K562 (cell line): ENCODE measurements around the gene PRR16. TPM values are rescaled to one million over a fixed set of nuclear protein-coding genes. Genes with fewer than 3 reads are reported as not detected.

Experiments
- CEBPB ChIP-seq: fragments of 450-650 bp; IDR thresholded peaks from 2 replicates; pipeline ENCODE4 v1.6.1; 2016; ENCODE audit warnings: missing genetic modification characterization, missing compliant biosample characterization
- CREB1 ChIP-seq, 2 experiments: sonication (generic) in 1 of 2; formaldehyde crosslinking in 1 of 2; IDR thresholded peaks; 2 replicates each; pipeline versions ENCODE4 v1.6.1 to v1.8.0; 2012 to 2022; ENCODE audit warnings: inconsistent platforms in 1 of 2, mild to moderate bottlenecking in 1 of 2, missing genetic modification reagents in 1 of 2, moderate library complexity in 1 of 2
- FOSL1 ChIP-seq: fragments of 200-800 bp; sonication (Bioruptor generic); conservative IDR thresholded peaks from 2 replicates; pipeline ENCODE4 v1.6.1; 2016; ENCODE audit warnings: missing genetic modification characterization, missing compliant biosample characterization
- HDAC3 ChIP-seq: fragments of 450-650 bp; IDR thresholded peaks from 2 replicates; pipeline ENCODE4 v1.6.1; 2018; ENCODE audit warnings: borderline replicate concordance, mild to moderate bottlenecking, moderate library complexity; ENCODE audit not compliant: partially characterized antibody
- HMGN3 ChIP-seq: IDR thresholded peaks from 2 replicates; pipeline ENCODE4 v1.6.1; 2011; ENCODE audit warnings: borderline replicate concordance, low read depth, mild to moderate bottlenecking, mixed read lengths, low read length; ENCODE audit not compliant: insufficient read length; ENCODE audit errors: extremely low read depth
- L3MBTL2 ChIP-seq: fragments of 450-650 bp; IDR thresholded peaks from 2 replicates; pipeline ENCODE4 v1.6.1; 2016; ENCODE audit warnings: mild to moderate bottlenecking, moderate library complexity
- PHF8 ChIP-seq: fragments of 200-600 bp; sonication (generic); IDR thresholded peaks from 2 replicates; pipeline ENCODE4 v1.6.1; 2012; ENCODE audit warnings: mixed run types, mild to moderate bottlenecking, inconsistent platforms, low read length, moderate library complexity, borderline replicate concordance
- PPARD ChIP-seq: fragments of 250-450 bp; sonication (Bioruptor Pico); IDR thresholded peaks from 2 replicates; pipeline ENCODE4 v1.8.0; 2022; ENCODE audit warnings: inconsistent platforms, mild to moderate bottlenecking, moderate library complexity
- RBM22 ChIP-seq: fragments of 200-400 bp; formaldehyde crosslinking; IDR thresholded peaks from 2 replicates; pipeline ENCODE4 v1.6.1; 2018; ENCODE audit warnings: low read length, low read depth; ENCODE audit not compliant: poor library complexity, severe bottlenecking
- RFX7 ChIP-seq: fragments of 250-450 bp; sonication (Bioruptor Pico); IDR thresholded peaks from 2 replicates; pipeline ENCODE4 v1.5.1; 2021; ENCODE audit warnings: mild to moderate bottlenecking
- RHOXF2B ChIP-seq: fragments of 250-450 bp; sonication (Bioruptor Pico); conservative IDR thresholded peaks from 2 replicates; pipeline ENCODE4 v1.5.1; 2021
- polyA plus RNA-seq, 8 experiments: library from polyadenylated mRNA; depleted of rRNA in 4 of 8; stranded (reverse) in 5 of 8; unstranded in 3 of 8; fragments of >200 nt; fragmentation: Nextera tagmentation in 2 of 8; fragmentation: Illumina TruSeq in 1 of 8; extraction: Ambion mirVana in 2 of 8; extraction: Trizol in 1 of 8; gene quantifications; 2 replicates each; pipeline versions ENCODE4 v1.2.1 to v1.2.3, GENCODE V29; 2011 to 2014; ENCODE audit warnings: inconsistent platforms in 1 of 8, missing spikeins in 1 of 8
- total RNA-seq, 7 experiments: library from RNA; depleted of rRNA in 6 of 7; stranded (reverse); fragments of >200 nt in 6 of 7; fragmentation: Illumina TruSeq in 2 of 7; extraction: Trizol in 2 of 7; gene quantifications; 2 replicates each; pipeline versions ENCODE4 v1.2.1 to v1.2.3, GENCODE V29; 2011 to 2021; ENCODE audit warnings: low replicate concordance in 1 of 7
- TF ChIP-seq, protein P1 (sequence below): sonication (generic); formaldehyde crosslinking; IDR thresholded peaks from 2 replicates; pipeline ENCODE4 v1.8.0; 2023; ENCODE audit warnings: mild to moderate bottlenecking, missing genetic modification reagents
- TF ChIP-seq, protein P2 (sequence below), 2 experiments: IDR thresholded peaks in 1 of 2; conservative IDR thresholded peaks in 1 of 2; 2 replicates each; pipeline ENCODE4 v1.6.1; 2016; ENCODE audit warnings: low read depth in 2 of 2, mild to moderate bottlenecking in 1 of 2, missing compliant biosample characterization in 1 of 2, missing genetic modification characterization in 1 of 2, moderate library complexity in 1 of 2
- TF ChIP-seq, protein P3 (sequence below): fragments of 250-450 bp; sonication (Bioruptor Pico); IDR thresholded peaks from 2 replicates; pipeline ENCODE4 v1.9.0; 2021; ENCODE audit warnings: mild to moderate bottlenecking, inconsistent platforms
- TF ChIP-seq, protein P4 (sequence below): fragments of 450-650 bp; IDR thresholded peaks from 2 replicates; pipeline ENCODE4 v1.6.1; 2016

PRR16 gene
- total and polyA plus RNA-seq, 9 of the 15 experiments (the other 6 are each of a cell fraction or from before 2014, with no cell fraction given), result 0.61 to 10.1 (median 3.3) TPM

DNA sequence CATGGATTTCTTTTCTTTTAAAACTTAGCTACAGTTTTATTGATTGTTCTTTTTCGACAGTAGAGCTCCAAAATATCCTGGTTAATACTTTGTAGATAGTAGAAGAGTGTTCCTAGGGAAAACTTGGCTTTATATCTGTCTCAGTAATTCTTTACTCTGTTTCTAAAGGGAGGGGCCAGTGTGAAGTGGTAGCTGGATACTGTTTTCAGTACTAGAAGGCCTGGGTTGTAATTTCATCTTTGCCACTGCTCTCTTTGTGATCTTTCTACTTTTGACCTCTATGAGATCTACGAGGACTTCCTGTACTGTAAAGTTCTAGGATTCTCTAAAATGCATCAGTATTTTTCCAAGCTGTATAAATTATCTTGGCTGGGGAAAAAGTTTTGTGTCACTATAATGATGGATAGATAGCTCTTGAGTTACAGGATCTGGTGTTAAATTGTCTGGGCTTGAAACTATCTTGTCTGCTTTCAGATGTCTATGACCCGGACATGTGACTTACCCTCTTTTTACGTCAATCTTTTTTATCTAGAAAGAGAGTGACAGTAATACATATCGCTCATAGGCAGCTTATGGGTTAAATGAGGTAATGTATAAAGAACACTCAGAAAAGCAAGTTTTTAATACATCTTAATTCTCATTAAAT, 53.6 kb downstream of the PRR16 start (continued):
- TF ChIP-seq, protein P1, sequence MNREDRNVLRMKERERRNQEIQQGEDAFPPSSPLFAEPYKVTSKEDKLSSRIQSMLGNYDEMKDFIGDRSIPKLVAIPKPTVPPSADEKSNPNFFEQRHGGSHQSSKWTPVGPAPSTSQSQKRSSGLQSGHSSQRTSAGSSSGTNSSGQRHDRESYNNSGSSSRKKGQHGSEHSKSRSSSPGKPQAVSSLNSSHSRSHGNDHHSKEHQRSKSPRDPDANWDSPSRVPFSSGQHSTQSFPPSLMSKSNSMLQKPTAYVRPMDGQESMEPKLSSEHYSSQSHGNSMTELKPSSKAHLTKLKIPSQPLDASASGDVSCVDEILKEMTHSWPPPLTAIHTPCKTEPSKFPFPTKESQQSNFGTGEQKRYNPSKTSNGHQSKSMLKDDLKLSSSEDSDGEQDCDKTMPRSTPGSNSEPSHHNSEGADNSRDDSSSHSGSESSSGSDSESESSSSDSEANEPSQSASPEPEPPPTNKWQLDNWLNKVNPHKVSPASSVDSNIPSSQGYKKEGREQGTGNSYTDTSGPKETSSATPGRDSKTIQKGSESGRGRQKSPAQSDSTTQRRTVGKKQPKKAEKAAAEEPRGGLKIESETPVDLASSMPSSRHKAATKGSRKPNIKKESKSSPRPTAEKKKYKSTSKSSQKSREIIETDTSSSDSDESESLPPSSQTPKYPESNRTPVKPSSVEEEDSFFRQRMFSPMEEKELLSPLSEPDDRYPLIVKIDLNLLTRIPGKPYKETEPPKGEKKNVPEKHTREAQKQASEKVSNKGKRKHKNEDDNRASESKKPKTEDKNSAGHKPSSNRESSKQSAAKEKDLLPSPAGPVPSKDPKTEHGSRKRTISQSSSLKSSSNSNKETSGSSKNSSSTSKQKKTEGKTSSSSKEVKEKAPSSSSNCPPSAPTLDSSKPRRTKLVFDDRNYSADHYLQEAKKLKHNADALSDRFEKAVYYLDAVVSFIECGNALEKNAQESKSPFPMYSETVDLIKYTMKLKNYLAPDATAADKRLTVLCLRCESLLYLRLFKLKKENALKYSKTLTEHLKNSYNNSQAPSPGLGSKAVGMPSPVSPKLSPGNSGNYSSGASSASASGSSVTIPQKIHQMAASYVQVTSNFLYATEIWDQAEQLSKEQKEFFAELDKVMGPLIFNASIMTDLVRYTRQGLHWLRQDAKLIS (CRISPR knock-in tag), result no peak
- TF ChIP-seq FOSL1 (tag) (no peak), CEBPB (tag) (no peak), HMGN3 (no peak), PHF8 (no peak), L3MBTL2 (no peak), HDAC3 (no peak), RBM22 (no peak), CREB1 (IDR thresholded peaks at IDR 0.05) (no peak), CREB1 (CRISPR knock-in tag; IDR thresholded peaks at IDR 0.05) (no peak), RFX7 (CRISPR knock-in tag) (no peak), PPARD (CRISPR knock-in tag) (no peak), RHOXF2B (no peak)
- TF ChIP-seq, protein P2, sequence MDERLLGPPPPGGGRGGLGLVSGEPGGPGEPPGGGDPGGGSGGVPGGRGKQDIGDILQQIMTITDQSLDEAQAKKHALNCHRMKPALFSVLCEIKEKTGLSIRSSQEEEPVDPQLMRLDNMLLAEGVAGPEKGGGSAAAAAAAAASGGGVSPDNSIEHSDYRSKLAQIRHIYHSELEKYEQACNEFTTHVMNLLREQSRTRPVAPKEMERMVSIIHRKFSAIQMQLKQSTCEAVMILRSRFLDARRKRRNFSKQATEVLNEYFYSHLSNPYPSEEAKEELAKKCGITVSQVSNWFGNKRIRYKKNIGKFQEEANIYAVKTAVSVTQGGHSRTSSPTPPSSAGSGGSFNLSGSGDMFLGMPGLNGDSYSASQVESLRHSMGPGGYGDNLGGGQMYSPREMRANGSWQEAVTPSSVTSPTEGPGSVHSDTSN (CRISPR knock-in tag; IDR thresholded peaks at IDR 0.05; ENCODE audit: low read depth), result no peak
- TF ChIP-seq, protein P2 (tag; conservative IDR thresholded peaks at IDR 0.05; ENCODE audit: low read depth), result peak; percentile 46
- TF ChIP-seq, protein P3, sequence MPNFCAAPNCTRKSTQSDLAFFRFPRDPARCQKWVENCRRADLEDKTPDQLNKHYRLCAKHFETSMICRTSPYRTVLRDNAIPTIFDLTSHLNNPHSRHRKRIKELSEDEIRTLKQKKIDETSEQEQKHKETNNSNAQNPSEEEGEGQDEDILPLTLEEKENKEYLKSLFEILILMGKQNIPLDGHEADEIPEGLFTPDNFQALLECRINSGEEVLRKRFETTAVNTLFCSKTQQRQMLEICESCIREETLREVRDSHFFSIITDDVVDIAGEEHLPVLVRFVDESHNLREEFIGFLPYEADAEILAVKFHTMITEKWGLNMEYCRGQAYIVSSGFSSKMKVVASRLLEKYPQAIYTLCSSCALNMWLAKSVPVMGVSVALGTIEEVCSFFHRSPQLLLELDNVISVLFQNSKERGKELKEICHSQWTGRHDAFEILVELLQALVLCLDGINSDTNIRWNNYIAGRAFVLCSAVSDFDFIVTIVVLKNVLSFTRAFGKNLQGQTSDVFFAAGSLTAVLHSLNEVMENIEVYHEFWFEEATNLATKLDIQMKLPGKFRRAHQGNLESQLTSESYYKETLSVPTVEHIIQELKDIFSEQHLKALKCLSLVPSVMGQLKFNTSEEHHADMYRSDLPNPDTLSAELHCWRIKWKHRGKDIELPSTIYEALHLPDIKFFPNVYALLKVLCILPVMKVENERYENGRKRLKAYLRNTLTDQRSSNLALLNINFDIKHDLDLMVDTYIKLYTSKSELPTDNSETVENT (CRISPR knock-in tag), result no peak
- TF ChIP-seq, protein P4, sequence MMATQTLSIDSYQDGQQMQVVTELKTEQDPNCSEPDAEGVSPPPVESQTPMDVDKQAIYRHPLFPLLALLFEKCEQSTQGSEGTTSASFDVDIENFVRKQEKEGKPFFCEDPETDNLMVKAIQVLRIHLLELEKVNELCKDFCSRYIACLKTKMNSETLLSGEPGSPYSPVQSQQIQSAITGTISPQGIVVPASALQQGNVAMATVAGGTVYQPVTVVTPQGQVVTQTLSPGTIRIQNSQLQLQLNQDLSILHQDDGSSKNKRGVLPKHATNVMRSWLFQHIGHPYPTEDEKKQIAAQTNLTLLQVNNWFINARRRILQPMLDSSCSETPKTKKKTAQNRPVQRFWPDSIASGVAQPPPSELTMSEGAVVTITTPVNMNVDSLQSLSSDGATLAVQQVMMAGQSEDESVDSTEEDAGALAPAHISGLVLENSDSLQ, result peak; percentile 66
